Gastroesophageal sphincter (tissue), 4 donors: ENCODE results near the gene P3H2. TPM values are rescaled to one million over a fixed set of nuclear protein-coding genes. Genes with fewer than 3 reads are reported as not detected.

ENCODE experiments used
- ATAC-seq: fragments of 150-250 bp; one replicate; pipeline ENCODE4 v1.9.1; 2016; ENCODE audit warnings: mild to moderate bottlenecking, moderate library complexity
- H3K27ac ChIP-seq, 4 donors: fragments of 200-600 bp; sonication (generic) in 3 of 4; 1 replicate in 3 of 4; 2 replicates in 1 of 4; pipeline ENCODE4 v1.5.1; 2016 to 2019
- H3K27me3 ChIP-seq: fragments of 200-600 bp; sonication (generic); one replicate; pipeline ENCODE4 v1.5.1; 2019
- H3K36me3 ChIP-seq, 2 donors: fragments of 200-600 bp; sonication (generic); one replicate each; pipeline ENCODE4 v1.5.1; 2019; ENCODE audit warnings: control low read depth in 1 of 2
- H3K4me1 ChIP-seq, 3 donors: fragments of 200-600 bp; sonication (generic); 1 replicate in 2 of 3; 2 replicates in 1 of 3; pipeline ENCODE4 v1.5.1; 2016 to 2019; ENCODE audit warnings: control low read depth in 2 of 3
- H3K4me3 ChIP-seq, 2 donors: fragments of 200-600 bp; sonication (generic); one replicate each; pipeline ENCODE4 v1.5.1; 2019; ENCODE audit warnings: mild to moderate bottlenecking in 1 of 2, moderate library complexity in 1 of 2
- H3K9me3 ChIP-seq, 3 donors: fragments of 200-600 bp; sonication (generic); one replicate each; pipeline ENCODE4 v1.5.1; 2017 to 2019; ENCODE audit warnings: control low read depth in 2 of 3
- EP300 ChIP-seq: sonication (generic); formaldehyde crosslinking; IDR thresholded peaks from one replicate; pipeline ENCODE4 v1.6.1; 2017; ENCODE audit warnings: antibody characterized with exemption, mild to moderate bottlenecking
- POLR2A ChIP-seq, 2 donors: fragments of 450-650 bp; IDR thresholded peaks; one replicate each; pipeline ENCODE4 v1.6.1; 2017; ENCODE audit warnings: antibody characterized with exemption in 2 of 2, mild to moderate bottlenecking in 2 of 2, moderate library complexity in 1 of 2
- POLR2AphosphoS5 ChIP-seq: sonication (generic); formaldehyde crosslinking; IDR thresholded peaks from one replicate; pipeline ENCODE4 v1.6.1; 2017; ENCODE audit warnings: antibody characterized with exemption
- WGBS, 2 donors: methylation state at CpG; one replicate each; pipeline ENCODE4 v1.1.5; 2018; ENCODE audit warnings: low coverage in 1 of 2; 5-methylcytosine and 5-hydroxymethylcytosine counted together
- total RNA-seq, 4 donors: library from RNA; depleted of rRNA; stranded (reverse); fragments of >200 nt; gene quantifications; one replicate each; pipeline ENCODE4 v1.1.0, GENCODE V29; 2016
- TF ChIP-seq, protein P1 (sequence below), 4 experiments: fragments of 200-600 bp in 2 of 4; fragments of 450-650 bp in 2 of 4; sonication (generic) in 1 of 4; IDR thresholded peaks; one replicate each; pipeline ENCODE4 v1.5.1; 2017 to 2019; ENCODE audit warnings: antibody characterized with exemption in 4 of 4, mild to moderate bottlenecking in 2 of 4, moderate library complexity in 2 of 4

The P3H2 gene
- total RNA-seq, 4 donors from 2014 or later: 10.6 to 55.9 (median 36.2) TPM

- Histone ChIP-seq H3K4me3 (no peak overlapping the region), H3K4me1 (peaks cover 0 to 13% (median 0%) of the 10 kb centered on the region in 3 donors), H3K9me3 (no peaks in the 10 kb centered on the region), H3K27ac (no peak overlapping the region), H3K27me3 (no peaks in the 10 kb centered on the region), H3K36me3 (no peaks in the 10 kb centered on the region)
- TF ChIP-seq, protein P1, sequence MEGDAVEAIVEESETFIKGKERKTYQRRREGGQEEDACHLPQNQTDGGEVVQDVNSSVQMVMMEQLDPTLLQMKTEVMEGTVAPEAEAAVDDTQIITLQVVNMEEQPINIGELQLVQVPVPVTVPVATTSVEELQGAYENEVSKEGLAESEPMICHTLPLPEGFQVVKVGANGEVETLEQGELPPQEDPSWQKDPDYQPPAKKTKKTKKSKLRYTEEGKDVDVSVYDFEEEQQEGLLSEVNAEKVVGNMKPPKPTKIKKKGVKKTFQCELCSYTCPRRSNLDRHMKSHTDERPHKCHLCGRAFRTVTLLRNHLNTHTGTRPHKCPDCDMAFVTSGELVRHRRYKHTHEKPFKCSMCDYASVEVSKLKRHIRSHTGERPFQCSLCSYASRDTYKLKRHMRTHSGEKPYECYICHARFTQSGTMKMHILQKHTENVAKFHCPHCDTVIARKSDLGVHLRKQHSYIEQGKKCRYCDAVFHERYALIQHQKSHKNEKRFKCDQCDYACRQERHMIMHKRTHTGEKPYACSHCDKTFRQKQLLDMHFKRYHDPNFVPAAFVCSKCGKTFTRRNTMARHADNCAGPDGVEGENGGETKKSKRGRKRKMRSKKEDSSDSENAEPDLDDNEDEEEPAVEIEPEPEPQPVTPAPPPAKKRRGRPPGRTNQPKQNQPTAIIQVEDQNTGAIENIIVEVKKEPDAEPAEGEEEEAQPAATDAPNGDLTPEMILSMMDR (IDR thresholded peaks at IDR 0.05): no peak
- TF ChIP-seq POLR2AphosphoS5 (no peak), POLR2A (IDR thresholded peaks at IDR 0.05) (no peak), EP300 (no peak)
- WGBS, 2 donors: 66% methylated on average over 5 to 6 of the region's 9 CpGs
- no peak for ATAC-seq
Observed at GRCh38 chr3:190125436-190126068, 4.9 kb upstream of the P3H2 start.

DNA sequence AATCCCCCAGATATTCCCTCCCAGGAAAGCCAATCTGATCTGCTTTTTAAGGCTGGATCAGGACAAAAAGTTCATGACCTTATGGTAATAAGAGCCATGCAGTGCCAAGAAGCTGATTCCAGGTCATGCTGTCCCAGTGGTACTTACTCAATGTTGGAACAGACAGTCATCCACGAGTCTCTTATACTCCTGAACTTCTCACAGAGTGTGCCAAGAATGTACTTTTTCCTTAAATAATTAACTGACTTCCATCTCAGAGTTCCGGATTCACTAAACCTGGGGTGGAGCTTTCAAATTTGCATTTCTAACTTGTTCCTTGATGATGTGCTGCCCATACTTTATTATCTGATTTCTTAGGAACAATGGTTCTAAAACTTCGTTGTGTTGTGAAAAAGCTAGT is 3.4 kb upstream of the P3H2 start:
- no peaks in the 10 kb centered on the region for H3K27me3 ChIP-seq
- no peak overlapping the region for H3K4me3 ChIP-seq
- no peak for TF ChIP-seq POLR2AphosphoS5
- no peak for TF ChIP-seq EP300
- TF ChIP-seq POLR2A (IDR thresholded peaks at IDR 0.05): no peak
- TF ChIP-seq, protein P1 (IDR thresholded peaks at IDR 0.05): no peak
- no peak for ATAC-seq
- H3K27ac ChIP-seq: no peak overlapping the region
- 73 to 87% methylated on average over 3 of the region's 3 CpGs for WGBS, 2 donors
- peaks cover 0 to 28% (median 0%) of the 10 kb centered on the region in 3 donors for H3K4me1 ChIP-seq
- no peaks in the 10 kb centered on the region for H3K9me3 ChIP-seq
- H3K36me3 ChIP-seq: no peaks in the 10 kb centered on the region

GRCh38 chr3:190122198-190122771 is 1.6 kb upstream of the P3H2 start:
- H3K27ac ChIP-seq: no peak overlapping the region
- 48 to 62% methylated on average over 4 to 6 of the region's 8 CpGs for WGBS, 2 donors
- H3K4me1 ChIP-seq: peaks cover 0 to 38% (median 0%) of the 10 kb centered on the region in 3 donors
- H3K36me3 ChIP-seq: no peaks in the 10 kb centered on the region
- H3K4me3 ChIP-seq: no peak overlapping the region
- ATAC-seq: no peak
- no peaks in the 10 kb centered on the region for H3K27me3 ChIP-seq
- TF ChIP-seq EP300: no peak
- no peak for TF ChIP-seq POLR2A (IDR thresholded peaks at IDR 0.05)
- TF ChIP-seq, protein P1 (IDR thresholded peaks at IDR 0.05): no peak
- TF ChIP-seq POLR2AphosphoS5: no peak
- H3K9me3 ChIP-seq: no peaks in the 10 kb centered on the region

- no peak for ATAC-seq
- peak overlapping the region in 3 of 4 donors; percentile 13 to 97 (median 93) for H3K27ac ChIP-seq
- 83 to 95% methylated on average over 3 to 12 of the region's 12 CpGs for WGBS, 2 donors
- TF ChIP-seq POLR2A (IDR thresholded peaks at IDR 0.05) (no peak), POLR2AphosphoS5 (no peak), EP300 (no peak)
- TF ChIP-seq, protein P1 (IDR thresholded peaks at IDR 0.05): no peak
- H3K4me1 ChIP-seq: peaks cover 0 to 43% (median 0%) of the 10 kb centered on the region in 3 donors
- no peaks in the 10 kb centered on the region for H3K27me3 ChIP-seq
- no peaks in the 10 kb centered on the region for H3K9me3 ChIP-seq
- peak overlapping the region in 1 of 2 donors; percentile 94 for H3K4me3 ChIP-seq
- no peaks in the 10 kb centered on the region for H3K36me3 ChIP-seq
Observed at GRCh38 chr3:190121383-190121782, 686 bp upstream of the P3H2 start.

GRCh38 chr3:190121061-190121377 is 322 bp upstream of the P3H2 start:
- ATAC-seq: no peak
- Histone ChIP-seq H3K9me3 (no peaks in the 10 kb centered on the region), H3K4me3 (peak overlapping the region; percentile 44 to 94), H3K36me3 (no peaks in the 10 kb centered on the region), H3K27ac (peak overlapping the region in 3 of 4 donors; percentile 84 to 97 (median 93)), H3K27me3 (no peaks in the 10 kb centered on the region), H3K4me1 (peaks cover 0 to 43% (median 0%) of the 10 kb centered on the region in 3 donors)
- TF ChIP-seq, protein P1 (IDR thresholded peaks at IDR 0.05): peak in 1 of 4 experiments; percentile 32
- TF ChIP-seq POLR2AphosphoS5 (no peak), EP300 (no peak)
- WGBS, 2 donors: 48% methylated on average over 9 of the region's 13 CpGs; no CpG with 5 or more reads in 1 of the 2 donors
